ENCODE measurements around the gene GPER1.

GPER1 gene

GRCh38 chr7:1105189-1105588, 17.3 kb downstream of the GPER1 start:
- Histone ChIP-seq H3K4me2 (ENCODE audit: low read length) (no peak overlapping the region), H2AFZ (ENCODE audit: low read length) (no peak overlapping the region), H4K20me1 (ENCODE audit: insufficient read depth, low read length) (no peaks in the 10 kb centered on the region), H3K9me2 (ENCODE audit: low read depth, low read length) (no peaks in the 10 kb centered on the region), H3K27ac (ENCODE audit: low read depth, low read length, poor library complexity, severe bottlenecking) (no peak overlapping the region), H3F3A (ENCODE audit: insufficient read depth, low read length) (no peaks in the 10 kb centered on the region), H3K4me1 (ENCODE audit: insufficient read depth, low read length, severe bottlenecking) (no peaks in the 10 kb centered on the region), H3K36me3 (ENCODE audit: insufficient read depth, low read length) (no peaks in the 10 kb centered on the region; the same call in 1 of the 2 replicates), H3K79me2 (ENCODE audit: insufficient read depth, low read length) (no peaks in the 10 kb centered on the region), H3K4me3 (ENCODE audit: low read depth, low read length, poor library complexity, severe bottlenecking) (no peak overlapping the region), H3K27me3 (ENCODE audit: insufficient read depth, low read length) (no peaks in the 10 kb centered on the region), H3K9ac (ENCODE audit: low read length) (no peak overlapping the region), H3K9me3 (ENCODE audit: low read length) (no peaks in the 10 kb centered on the region)
- TF ChIP-seq CTCF (IDR thresholded peaks at IDR 0.05; ENCODE audit: low read length) (no peak), EZH2 (IDR thresholded peaks at IDR 0.05; ENCODE audit: borderline replicate concordance, low read length) (no peak)

GRCh38 chr7:1106063-1106792, 18.3 kb downstream of the GPER1 start:
- H3K9me3 ChIP-seq (ENCODE audit: low read length) = no peaks in the 10 kb centered on the region
- no peak overlapping the region for H2AFZ ChIP-seq (ENCODE audit: low read length)
- no peak for TF ChIP-seq EZH2 (IDR thresholded peaks at IDR 0.05; ENCODE audit: borderline replicate concordance, low read length)
- no peak for TF ChIP-seq CTCF (IDR thresholded peaks at IDR 0.05; ENCODE audit: low read length)
- no peaks in the 10 kb centered on the region for H3F3A ChIP-seq (ENCODE audit: insufficient read depth, low read length)
- no peak overlapping the region for H3K4me3 ChIP-seq (ENCODE audit: low read depth, low read length, poor library complexity, severe bottlenecking)
- no peak overlapping the region for H3K4me2 ChIP-seq (ENCODE audit: low read length)
- no peaks in the 10 kb centered on the region for H4K20me1 ChIP-seq (ENCODE audit: insufficient read depth, low read length)
- no peaks in the 10 kb centered on the region for H3K9me2 ChIP-seq (ENCODE audit: low read depth, low read length)
- no peak overlapping the region for H3K9ac ChIP-seq (ENCODE audit: low read length)
- H3K27me3 ChIP-seq (ENCODE audit: insufficient read depth, low read length) = no peaks in the 10 kb centered on the region
- no peaks in the 10 kb centered on the region for H3K79me2 ChIP-seq (ENCODE audit: insufficient read depth, low read length)
- H3K27ac ChIP-seq (ENCODE audit: low read depth, low read length, poor library complexity, severe bottlenecking) = no peak overlapping the region
- no peaks in the 10 kb centered on the region for H3K4me1 ChIP-seq (ENCODE audit: insufficient read depth, low read length, severe bottlenecking)
- no peaks in the 10 kb centered on the region; the same call in 1 of the 2 replicates for H3K36me3 ChIP-seq (ENCODE audit: insufficient read depth, low read length)

- Histone ChIP-seq H3F3A (ENCODE audit: insufficient read depth, low read length) (no peaks in the 10 kb centered on the region), H3K4me1 (ENCODE audit: insufficient read depth, low read length, severe bottlenecking) (no peaks in the 10 kb centered on the region), H3K9ac (ENCODE audit: low read length) (no peak overlapping the region), H3K4me3 (ENCODE audit: low read depth, low read length, poor library complexity, severe bottlenecking) (no peak overlapping the region), H3K9me2 (ENCODE audit: low read depth, low read length) (no peaks in the 10 kb centered on the region), H3K79me2 (ENCODE audit: insufficient read depth, low read length) (no peaks in the 10 kb centered on the region), H3K4me2 (ENCODE audit: low read length) (no peak overlapping the region), H3K27me3 (ENCODE audit: insufficient read depth, low read length) (no peaks in the 10 kb centered on the region), H3K9me3 (ENCODE audit: low read length) (no peaks in the 10 kb centered on the region), H3K27ac (ENCODE audit: low read depth, low read length, poor library complexity, severe bottlenecking) (no peak overlapping the region), H4K20me1 (ENCODE audit: insufficient read depth, low read length) (no peaks in the 10 kb centered on the region), H2AFZ (ENCODE audit: low read length) (no peak overlapping the region), H3K36me3 (ENCODE audit: insufficient read depth, low read length) (no peaks in the 10 kb centered on the region; the same call in 1 of the 2 replicates)
- TF ChIP-seq CTCF (IDR thresholded peaks at IDR 0.05; ENCODE audit: low read length) (no peak), EZH2 (IDR thresholded peaks at IDR 0.05; ENCODE audit: borderline replicate concordance, low read length) (no peak)
Measured at GRCh38 chr7:1106793-1107421, 19.0 kb downstream of the GPER1 start.
